ENCODE results near the gene RPN2. TPM values are rescaled to one million over a fixed set of nuclear protein-coding genes. Genes with fewer than 3 reads are reported as not detected.
"Not testable (repeated sequence)": the region's sequence is repeated elsewhere in the genome, so short reads cannot be mapped to it uniquely, and the experiment has no call there.

The RPN2 gene
- total RNA-seq, result 217 and 252 TPM in 2 replicates
- 213 TPM for polyA plus RNA-seq (2012)

GRCh38 chr20:37178839-37179682, at the start of gene RPN2, which contains the start of gene MROH8:
Gene RPN2, plus strand, starts transcription at chr20:37179330. Its CDS starts 27 bp downstream, at chr20:37179357.
Gene MROH8, minus strand, starts transcription at chr20:37179548.
- DNase-seq (ENCODE audit: low read depth), result peak; percentile 98

GRCh38 chr20:37131486-37131885, 47.6 kb upstream of the RPN2 start:
- DNase-seq (ENCODE audit: low read depth), result peak; percentile 4

- no peak for DNase-seq (ENCODE audit: low read depth)
Observed at GRCh38 chr20:37133952-37134351, 45.2 kb upstream of the RPN2 start.

- DNase-seq (ENCODE audit: low read depth), result no peak
Observed at GRCh38 chr20:37137547-37137946, 41.6 kb upstream of the RPN2 start.

GRCh38 chr20:37142708-37143107, 36.4 kb upstream of the RPN2 start:
- DNase-seq (ENCODE audit: low read depth), result peak; percentile 3

- no peak for DNase-seq (ENCODE audit: low read depth)
Observed at GRCh38 chr20:37144856-37145404, 34.2 kb upstream of the RPN2 start.

- no peak for DNase-seq (ENCODE audit: low read depth)
Observed at GRCh38 chr20:37147250-37147649, 31.9 kb upstream of the RPN2 start.

- DNase-seq (ENCODE audit: low read depth), result not testable (repeated sequence)
Observed at GRCh38 chr20:37150864-37151263, 28.3 kb upstream of the RPN2 start.

- no peak for DNase-seq (ENCODE audit: low read depth)
Observed at GRCh38 chr20:37151529-37151928, 27.6 kb upstream of the RPN2 start.

GRCh38 chr20:37152284-37152683, 26.8 kb upstream of the RPN2 start:
- DNase-seq (ENCODE audit: low read depth), result no peak

GRCh38 chr20:37154684-37155298, 24.3 kb upstream of the RPN2 start:
- no peak for DNase-seq (ENCODE audit: low read depth)

- DNase-seq (ENCODE audit: low read depth), result no peak
Observed at GRCh38 chr20:37155987-37156386, 23.1 kb upstream of the RPN2 start.

GRCh38 chr20:37158248-37158647, 20.9 kb upstream of the RPN2 start:
- no peak for DNase-seq (ENCODE audit: low read depth)

GRCh38 chr20:37160683-37161082, 18.4 kb upstream of the RPN2 start:
- no peak for DNase-seq (ENCODE audit: low read depth)

GRCh38 chr20:37161830-37162549, 17.1 kb upstream of the RPN2 start:
- no peak for DNase-seq (ENCODE audit: low read depth)

- DNase-seq (ENCODE audit: low read depth), result no peak
Observed at GRCh38 chr20:37162646-37163045, 16.5 kb upstream of the RPN2 start.

GRCh38 chr20:37163832-37164554, 15.1 kb upstream of the RPN2 start:
- no peak for DNase-seq (ENCODE audit: low read depth)

GRCh38 chr20:37165031-37165430, 14.1 kb upstream of the RPN2 start:
- DNase-seq (ENCODE audit: low read depth), result no peak

- DNase-seq (ENCODE audit: low read depth), result no peak
Observed at GRCh38 chr20:37166867-37167266, 12.3 kb upstream of the RPN2 start.

GRCh38 chr20:37172836-37173235, 6.3 kb upstream of the RPN2 start:
- DNase-seq (ENCODE audit: low read depth), result no peak

All from myocyte (in vitro differentiated cells).